Activated T-cell treated with anti-CD3 and anti-CD28 coated beads, Interleukin-2, amount 50 U/mL, for 72 hours (primary cell): ENCODE data around the gene SOX6. TPM values are rescaled to one million over a fixed set of nuclear protein-coding genes. Genes with fewer than 3 reads are reported as not detected.

Source experiments
- ATAC-seq, 2 donors: fragments of 150-1000 bp; cut with Tn5 transposase; replicated peaks in 1 of 2; 2 replicates each; pipeline ENCODE4 v1.10.0; 2021; ENCODE audit warnings: moderate library complexity in 2 of 2, mild to moderate bottlenecking in 1 of 2
- DNase-seq, 2 donors: peaks; one replicate each; pipeline ENCODE4 v3.0.0; 2021 to 2022; ENCODE audit warnings: mixed read lengths in 1 of 2
- H3K27ac Mint-ChIP-seq: one replicate; pipeline ENCODE4 v1.8.0; 2022; ENCODE audit warnings: mild to moderate bottlenecking, moderate library complexity, mixed read lengths
- H3K27me3 Mint-ChIP-seq: one replicate; pipeline ENCODE4 v1.8.0; 2022; ENCODE audit warnings: low read depth, mixed read lengths
- H3K36me3 Mint-ChIP-seq, 2 donors: one replicate each; pipeline ENCODE4 v1.8.0; 2022; ENCODE audit warnings: mixed read lengths in 2 of 2, mild to moderate bottlenecking in 1 of 2; ENCODE audit not compliant: insufficient read depth in 2 of 2
- H3K4me1 Mint-ChIP-seq: one replicate; pipeline ENCODE4 v1.8.0; 2022; ENCODE audit warnings: low read depth, mixed read lengths
- H3K4me3 Mint-ChIP-seq, 2 donors: one replicate each; pipeline ENCODE4 v1.8.0; 2022; ENCODE audit warnings: mild to moderate bottlenecking in 2 of 2, mixed read lengths in 2 of 2, moderate library complexity in 2 of 2
- H3K9me3 Mint-ChIP-seq, 2 donors: one replicate each; pipeline ENCODE4 v1.8.0; 2022; ENCODE audit warnings: mixed read lengths in 2 of 2
- total RNA-seq, 2 donors: library from RNA; stranded (reverse); gene quantifications; one replicate each; pipeline ENCODE4 v1.2.3, GENCODE V29; 2022

The SOX6 gene
- total RNA-seq, 2 donors from 2014 or later, result 0.48 TPM; not detected in 1

DNA sequence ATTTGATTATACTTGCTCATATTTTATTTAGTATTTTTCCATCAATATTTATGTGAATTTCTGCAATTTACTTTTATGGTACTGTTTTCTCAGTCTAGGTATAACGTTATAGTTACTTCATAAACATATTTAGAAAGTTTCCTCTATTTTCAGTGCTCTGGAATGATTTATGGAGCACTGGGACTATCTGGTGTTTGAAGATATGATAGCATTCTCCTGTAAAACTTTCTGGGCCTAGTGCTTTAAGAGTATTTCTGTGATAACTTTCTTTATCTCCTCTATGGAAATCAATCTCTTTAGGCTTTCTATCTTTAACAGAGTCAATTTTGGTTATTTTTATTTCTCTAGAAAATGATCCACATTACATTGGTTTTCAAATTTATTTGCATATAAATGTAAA, 85.1 kb downstream of the SOX6 start:
- no peak for ATAC-seq
- Mint-ChIP-seq H3K27me3 (no peaks in the 10 kb centered on the region), H3K9me3 (no peaks in the 10 kb centered on the region), H3K4me3 (no peak overlapping the region), H3K27ac (no peak overlapping the region), H3K36me3 (no peaks in the 10 kb centered on the region), H3K4me1 (no peaks in the 10 kb centered on the region)
- no peak for DNase-seq

- Mint-ChIP-seq H3K9me3 (no peaks in the 10 kb centered on the region), H3K4me1 (no peaks in the 10 kb centered on the region), H3K27ac (no peak overlapping the region), H3K27me3 (no peaks in the 10 kb centered on the region), H3K4me3 (no peak overlapping the region), H3K36me3 (no peaks in the 10 kb centered on the region)
- no peak for DNase-seq
- no peak for ATAC-seq
Observed at GRCh38 chr11:16266021-16266420, 90.3 kb downstream of the SOX6 start.

- Mint-ChIP-seq H3K27ac (no peak overlapping the region), H3K9me3 (no peaks in the 10 kb centered on the region), H3K4me1 (no peaks in the 10 kb centered on the region), H3K4me3 (no peak overlapping the region), H3K27me3 (no peaks in the 10 kb centered on the region), H3K36me3 (no peaks in the 10 kb centered on the region)
- ATAC-seq, result no peak
- no peak for DNase-seq
Observed at GRCh38 chr11:16265022-16265421, 91.3 kb downstream of the SOX6 start.

DNA sequence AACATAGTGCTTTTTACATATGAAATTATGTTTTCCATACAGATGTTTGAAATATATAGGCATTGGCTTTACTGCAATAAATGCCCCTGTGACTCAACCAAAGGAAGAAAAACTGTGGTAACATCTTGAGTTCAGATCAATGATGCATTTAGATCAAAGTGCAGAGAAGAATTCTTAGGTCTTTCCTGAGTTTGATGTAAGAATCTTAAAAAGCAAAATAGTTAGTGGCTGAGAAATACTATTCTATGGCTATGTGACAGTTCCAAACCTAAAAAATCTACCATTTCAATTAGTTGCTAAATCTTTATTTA, 93.7 kb downstream of the SOX6 start:
- H3K36me3 Mint-ChIP-seq, result no peaks in the 10 kb centered on the region
- H3K4me1 Mint-ChIP-seq, result no peaks in the 10 kb centered on the region
- no peak for ATAC-seq
- no peaks in the 10 kb centered on the region for H3K9me3 Mint-ChIP-seq
- H3K4me3 Mint-ChIP-seq, result no peak overlapping the region
- no peak for DNase-seq
- H3K27ac Mint-ChIP-seq, result no peak overlapping the region
- H3K27me3 Mint-ChIP-seq, result no peaks in the 10 kb centered on the region

- H3K9me3 Mint-ChIP-seq, result peaks cover 0 to 1% of the 10 kb centered on the region in 2 donors
- H3K27ac Mint-ChIP-seq, result no peak overlapping the region
- no peaks in the 10 kb centered on the region for H3K27me3 Mint-ChIP-seq
- DNase-seq (no peak), ATAC-seq (no peak)
- H3K36me3 Mint-ChIP-seq, result no peaks in the 10 kb centered on the region
- no peaks in the 10 kb centered on the region for H3K4me1 Mint-ChIP-seq
- H3K4me3 Mint-ChIP-seq, result no peak overlapping the region
Observed at GRCh38 chr11:16261836-16262644, 94.3 kb downstream of the SOX6 start.

DNA sequence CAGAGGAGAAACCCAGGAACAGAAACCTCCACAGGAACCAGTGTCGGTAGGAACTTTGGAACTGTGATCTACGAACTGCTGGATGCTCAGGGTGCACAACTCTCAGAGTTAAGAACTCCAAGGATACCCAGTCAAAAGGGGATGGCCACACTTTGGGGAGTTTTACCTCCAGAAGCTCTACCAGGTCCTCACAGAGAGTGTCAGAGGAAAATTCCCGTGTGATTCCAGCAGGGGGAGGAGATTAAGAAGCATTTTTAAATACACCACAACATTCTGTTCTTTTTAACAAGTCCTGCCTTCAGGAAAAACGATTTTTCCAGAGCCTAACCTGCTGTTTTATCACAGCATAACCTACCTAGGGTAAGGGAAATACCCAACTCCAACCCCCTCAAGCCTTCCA, 104.0 kb downstream of the SOX6 start:
- no peak overlapping the region for H3K27ac Mint-ChIP-seq
- H3K4me1 Mint-ChIP-seq, result no peaks in the 10 kb centered on the region
- DNase-seq (no peak), ATAC-seq (no peak)
- H3K27me3 Mint-ChIP-seq, result no peaks in the 10 kb centered on the region
- no peaks in the 10 kb centered on the region for H3K36me3 Mint-ChIP-seq
- H3K4me3 Mint-ChIP-seq, result no peak overlapping the region
- peaks cover 2 to 4% of the 10 kb centered on the region in 2 donors for H3K9me3 Mint-ChIP-seq

DNA sequence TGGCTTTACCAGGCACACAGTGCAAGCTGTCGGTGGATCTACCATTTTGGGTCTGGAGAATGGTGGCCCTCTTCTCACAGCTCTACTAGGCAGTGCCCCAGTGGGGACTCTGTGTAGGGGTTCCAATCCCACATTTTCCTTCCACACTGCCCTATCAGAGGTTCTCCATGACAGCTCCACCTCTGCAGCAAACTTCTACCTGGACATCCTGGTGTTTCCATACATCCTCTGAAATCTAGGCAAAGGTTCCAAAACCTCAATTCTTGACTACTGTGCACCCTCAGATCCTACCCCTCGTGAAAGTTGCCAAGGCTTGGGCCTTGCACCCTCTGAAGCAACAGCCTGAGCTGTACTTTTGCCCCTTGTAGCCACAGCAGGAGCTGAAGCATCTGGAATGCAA, 108.1 kb downstream of the SOX6 start:
- H3K4me1 Mint-ChIP-seq, result no peaks in the 10 kb centered on the region
- ATAC-seq, result no peak
- no peak overlapping the region for H3K27ac Mint-ChIP-seq
- no peak overlapping the region for H3K4me3 Mint-ChIP-seq
- no peak for DNase-seq
- H3K9me3 Mint-ChIP-seq, result peaks cover 0 to 6% of the 10 kb centered on the region in 2 donors
- no peaks in the 10 kb centered on the region for H3K27me3 Mint-ChIP-seq
- H3K36me3 Mint-ChIP-seq, result no peaks in the 10 kb centered on the region

DNA sequence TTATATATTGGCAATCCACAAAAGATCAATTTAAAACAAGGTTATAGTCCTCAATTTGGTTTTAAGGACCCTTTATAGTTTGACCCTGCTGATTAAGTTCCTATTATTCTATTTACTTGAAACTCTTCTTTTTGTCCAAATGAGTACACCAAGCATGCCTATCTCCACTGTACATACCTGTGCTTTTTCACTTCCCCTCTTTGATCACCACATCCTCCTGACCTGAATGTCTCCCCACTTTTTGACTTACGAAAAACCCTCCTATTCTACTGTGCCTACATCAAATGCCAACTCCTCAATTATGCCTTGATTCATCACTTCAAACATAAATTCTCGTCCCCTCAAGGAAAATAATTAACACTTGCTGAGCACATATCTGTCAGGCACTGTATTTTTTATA, 113.5 kb downstream of the SOX6 start:
- H3K36me3 Mint-ChIP-seq, result no peaks in the 10 kb centered on the region
- H3K9me3 Mint-ChIP-seq, result peaks cover 4 to 8% of the 10 kb centered on the region in 2 donors
- no peak overlapping the region for H3K27ac Mint-ChIP-seq
- H3K4me3 Mint-ChIP-seq, result no peak overlapping the region
- H3K27me3 Mint-ChIP-seq, result no peaks in the 10 kb centered on the region
- H3K4me1 Mint-ChIP-seq, result no peaks in the 10 kb centered on the region
- ATAC-seq (no peak), DNase-seq (no peak)

DNA sequence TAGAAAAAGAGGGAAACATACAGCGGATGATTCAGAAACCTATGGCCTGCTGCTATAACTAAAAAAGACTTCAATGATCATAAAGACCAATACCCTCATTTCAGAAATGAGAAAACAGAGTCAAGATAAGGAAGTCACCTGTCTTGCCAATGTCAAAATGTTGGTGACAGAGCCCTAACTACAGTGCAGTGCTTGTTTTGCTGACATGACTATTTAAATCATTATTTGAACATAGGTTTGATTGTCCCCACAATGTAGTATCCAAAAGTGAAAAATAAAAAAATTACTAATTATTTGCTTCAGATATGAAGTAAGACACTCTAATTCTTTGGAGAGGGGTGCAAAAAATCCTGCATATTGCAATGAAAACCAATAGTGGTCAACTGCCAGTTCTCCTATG, 115.7 kb downstream of the SOX6 start:
- DNase-seq (no peak), ATAC-seq (no peak)
- H3K4me1 Mint-ChIP-seq, result no peaks in the 10 kb centered on the region
- no peaks in the 10 kb centered on the region for H3K36me3 Mint-ChIP-seq
- H3K27ac Mint-ChIP-seq, result no peak overlapping the region
- peaks cover 4 to 5% of the 10 kb centered on the region in 2 donors for H3K9me3 Mint-ChIP-seq
- no peak overlapping the region for H3K4me3 Mint-ChIP-seq
- no peaks in the 10 kb centered on the region for H3K27me3 Mint-ChIP-seq

- H3K4me3 Mint-ChIP-seq, result no peak overlapping the region
- no peaks in the 10 kb centered on the region for H3K27me3 Mint-ChIP-seq
Observed at GRCh38 chr11:16239141-16240105, 116.9 kb downstream of the SOX6 start.

GRCh38 chr11:16226245-16226644, 130.1 kb downstream of the SOX6 start:
- H3K4me1 Mint-ChIP-seq, result no peaks in the 10 kb centered on the region
- no peaks in the 10 kb centered on the region for H3K9me3 Mint-ChIP-seq
- no peak for DNase-seq
- no peaks in the 10 kb centered on the region for H3K27me3 Mint-ChIP-seq
- no peak for ATAC-seq
- H3K36me3 Mint-ChIP-seq, result no peaks in the 10 kb centered on the region
- no peak overlapping the region for H3K4me3 Mint-ChIP-seq
- H3K27ac Mint-ChIP-seq, result no peak overlapping the region

More at GRCh38 chr11:16239141-16240105, 116.9 kb downstream of the SOX6 start:
- H3K9me3 Mint-ChIP-seq, result peaks cover 4 to 5% of the 10 kb centered on the region in 2 donors
- no peak overlapping the region for H3K27ac Mint-ChIP-seq
- no peaks in the 10 kb centered on the region for H3K4me1 Mint-ChIP-seq
- H3K36me3 Mint-ChIP-seq, result no peaks in the 10 kb centered on the region
- no peak for DNase-seq
- ATAC-seq, result no peak

DNA sequence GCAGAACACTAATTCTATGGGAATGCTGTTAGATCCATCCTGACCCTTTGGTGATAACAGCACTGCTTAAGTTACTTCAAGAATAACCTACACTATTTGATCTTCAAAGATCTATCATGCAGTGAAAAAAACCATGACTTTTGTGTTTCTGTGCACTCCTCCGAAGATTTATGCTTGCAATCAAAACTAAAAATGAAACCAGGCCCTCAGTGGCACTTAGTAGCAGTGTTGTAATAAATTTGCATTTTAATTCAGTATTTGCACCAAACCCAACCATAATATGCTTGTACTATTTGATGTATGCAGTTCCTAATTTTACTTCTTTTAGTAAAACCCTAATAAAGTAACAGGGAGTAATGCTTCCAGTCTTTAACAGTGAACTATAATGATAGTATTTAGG, 130.7 kb downstream of the SOX6 start:
- Mint-ChIP-seq H3K4me1 (no peaks in the 10 kb centered on the region), H3K27ac (no peak overlapping the region), H3K36me3 (no peaks in the 10 kb centered on the region), H3K4me3 (no peak overlapping the region), H3K9me3 (no peaks in the 10 kb centered on the region), H3K27me3 (no peaks in the 10 kb centered on the region)
- DNase-seq, result no peak
- ATAC-seq, result no peak

DNA sequence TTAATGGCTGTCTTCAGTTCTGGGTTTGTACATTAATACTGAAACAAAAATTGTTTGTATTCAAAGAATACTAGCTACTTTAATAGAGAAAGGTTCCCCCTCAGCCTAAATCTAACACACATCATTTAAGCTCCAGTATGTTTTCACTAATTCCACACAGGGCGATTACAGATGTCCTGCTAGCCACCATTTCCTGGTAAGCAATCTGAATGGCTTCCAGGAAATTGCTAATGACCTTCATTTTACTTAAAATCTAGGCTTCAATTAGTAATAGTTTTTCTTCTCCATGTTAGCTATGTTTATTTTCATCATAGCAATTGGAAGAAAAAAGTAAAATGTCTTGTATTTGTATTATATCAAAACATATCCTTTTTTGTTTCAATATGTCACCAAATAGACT, 132.8 kb downstream of the SOX6 start:
- H3K36me3 Mint-ChIP-seq, result no peaks in the 10 kb centered on the region
- H3K27ac Mint-ChIP-seq, result no peak overlapping the region
- no peak overlapping the region for H3K4me3 Mint-ChIP-seq
- H3K4me1 Mint-ChIP-seq, result no peaks in the 10 kb centered on the region
- DNase-seq (no peak), ATAC-seq (no peak)
- H3K9me3 Mint-ChIP-seq, result no peaks in the 10 kb centered on the region
- no peaks in the 10 kb centered on the region for H3K27me3 Mint-ChIP-seq
